RPMI8226 (cell line): ENCODE measurements around the gene BRD4.
"Not testable (repeated sequence)": the region's sequence is repeated elsewhere in the genome, so short reads cannot be mapped to it uniquely, and the experiment has no call there.

ENCODE experiments used
- DNase-seq: peaks from one replicate; pipeline ENCODE4 v3.0.0-alpha.2; 2015

The BRD4 gene

GRCh38 chr19:15332311-15332996 is at the start of gene BRD4:
Gene BRD4, minus strand, starts transcription at chr19:15332539. Its CDS starts 59,440 bp downstream, at chr19:15273099.
- DNase-seq = peak; percentile 83

- DNase-seq = no peak
Observed at GRCh38 chr19:15381864-15382263, 49.5 kb upstream of the BRD4 start.

GRCh38 chr19:15381429-15381828 is 49.1 kb upstream of the BRD4 start:
- no peak for DNase-seq

- peak; percentile 81 for DNase-seq
Observed at GRCh38 chr19:15379999-15380647, 47.8 kb upstream of the BRD4 start.

- DNase-seq = peak; percentile 99
Observed at GRCh38 chr19:15379083-15379998, 47.0 kb upstream of the BRD4 start, which contains the start of gene AKAP8. Gene AKAP8, minus strand, starts transcription at chr19:15379787. Its CDS starts 56 bp downstream, at chr19:15379731.

GRCh38 chr19:15378534-15379082 is 46.3 kb upstream of the BRD4 start:
- DNase-seq = peak; percentile 81

- DNase-seq = no peak
Observed at GRCh38 chr19:15374796-15375440, 42.6 kb upstream of the BRD4 start.

- DNase-seq = no peak
Observed at GRCh38 chr19:15374105-15374651, 41.8 kb upstream of the BRD4 start.

- no peak for DNase-seq
Observed at GRCh38 chr19:15373644-15374043, 41.3 kb upstream of the BRD4 start.

- DNase-seq = no peak
Observed at GRCh38 chr19:15372891-15373301, 40.6 kb upstream of the BRD4 start.

GRCh38 chr19:15372470-15372869 is 40.1 kb upstream of the BRD4 start:
- no peak for DNase-seq

- DNase-seq = no peak
Observed at GRCh38 chr19:15371786-15372380, 39.5 kb upstream of the BRD4 start.

GRCh38 chr19:15371119-15371518 is 38.8 kb upstream of the BRD4 start:
- no peak for DNase-seq

GRCh38 chr19:15369594-15369891 is 37.2 kb upstream of the BRD4 start:
- no peak for DNase-seq

GRCh38 chr19:15368798-15369593 is 36.7 kb upstream of the BRD4 start:
- DNase-seq = no peak

- no peak for DNase-seq
Observed at GRCh38 chr19:15368051-15368632, 35.8 kb upstream of the BRD4 start.

- no peak for DNase-seq
Observed at GRCh38 chr19:15367439-15367838, 35.1 kb upstream of the BRD4 start.

- DNase-seq = no peak
Observed at GRCh38 chr19:15365264-15365663, 32.9 kb upstream of the BRD4 start.

GRCh38 chr19:15363791-15364190 is 31.5 kb upstream of the BRD4 start:
- DNase-seq = not testable (repeated sequence)

- not testable (repeated sequence) for DNase-seq
Observed at GRCh38 chr19:15363048-15363447, 30.7 kb upstream of the BRD4 start.

GRCh38 chr19:15360015-15360414 is 27.7 kb upstream of the BRD4 start:
- peak; percentile 33 for DNase-seq
